ENCODE data around the gene DNM1L. TPM values are rescaled to one million over a fixed set of nuclear protein-coding genes. Genes with fewer than 3 reads are reported as not detected.

DNM1L gene
- total RNA-seq, 4 donors from 2014 or later: 32.3 to 122 (median 62.2) TPM

DNA sequence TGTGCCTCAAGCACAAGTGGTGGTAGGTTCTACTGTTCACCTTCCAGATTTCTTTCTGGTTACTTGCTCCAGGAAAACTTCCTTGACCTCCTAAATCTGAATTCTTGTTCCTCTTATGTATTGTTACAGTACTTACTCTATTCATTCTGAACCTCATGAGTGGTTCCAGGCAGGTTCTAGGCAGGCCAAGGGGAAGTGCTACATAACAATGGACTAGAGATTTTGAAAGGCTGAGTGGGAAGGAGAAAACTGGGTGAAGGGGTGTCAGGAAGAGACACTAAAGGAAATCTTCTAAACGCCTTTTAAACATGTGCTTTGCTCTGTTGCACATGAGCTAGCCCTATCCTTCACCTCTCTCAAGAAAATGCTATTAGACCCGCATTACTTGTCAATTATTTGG is 75.0 kb downstream of the DNM1L start:
- no peaks in the 10 kb centered on the region for H3K9me3 ChIP-seq
- no peak for DNase-seq
- no peak for TF ChIP-seq POLR2A (IDR thresholded peaks at IDR 0.05)
- H3K4me1 ChIP-seq: no peaks in the 10 kb centered on the region
- no peaks in the 10 kb centered on the region for H3K27me3 ChIP-seq
- no peak overlapping the region for H3K27ac ChIP-seq
- H3K36me3 ChIP-seq: no peaks in the 10 kb centered on the region
- H3K4me3 ChIP-seq: no peak overlapping the region
- intact Hi-C loops (cut with DNase I; ENCODE audit: low total_unique reads): no loop called here

DNA sequence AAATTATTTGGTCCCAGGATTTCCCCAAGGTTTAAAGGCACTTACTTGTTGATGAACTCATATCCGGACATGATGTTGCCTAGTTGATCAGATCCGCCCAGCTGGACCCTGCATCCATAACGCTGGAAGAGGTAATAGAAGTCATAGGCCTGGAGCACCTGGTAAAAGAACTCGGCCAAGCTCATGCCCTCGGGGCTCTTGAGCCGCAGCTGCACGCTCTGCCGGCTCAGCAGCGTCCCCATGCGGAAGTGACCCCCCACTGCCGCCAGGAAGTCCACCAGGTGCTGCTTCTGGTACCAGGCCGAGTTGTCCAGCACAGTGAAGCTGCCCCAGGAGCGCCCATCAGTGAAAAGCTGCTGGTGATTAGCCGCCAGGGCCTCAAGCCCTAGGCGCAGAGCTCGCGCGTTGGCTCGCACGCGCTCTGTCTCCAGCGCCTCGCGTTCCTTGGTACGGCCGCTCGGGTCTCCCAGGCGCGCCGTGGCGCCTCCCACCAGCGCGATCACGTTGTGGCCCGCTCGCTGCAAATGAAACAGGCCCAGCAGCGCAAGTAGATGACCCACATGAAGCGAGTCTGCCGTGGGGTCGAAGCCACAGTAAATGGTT is 76.1 kb downstream of the DNM1L start:
- Histone ChIP-seq H3K27ac (peak overlapping the region; percentile 89 to 96), H3K4me3 (peak overlapping the region; percentile 69 to 87), H3K27me3 (no peaks in the 10 kb centered on the region), H3K9me3 (no peaks in the 10 kb centered on the region), H3K36me3 (no peaks in the 10 kb centered on the region), H3K4me1 (no peaks in the 10 kb centered on the region)
- intact Hi-C loops (cut with DNase I; ENCODE audit: low total_unique reads): no loop called here
- peak; percentile 36 to 55 for DNase-seq
- TF ChIP-seq POLR2A (IDR thresholded peaks at IDR 0.05): no peak
- TF ChIP-seq, protein P1, sequence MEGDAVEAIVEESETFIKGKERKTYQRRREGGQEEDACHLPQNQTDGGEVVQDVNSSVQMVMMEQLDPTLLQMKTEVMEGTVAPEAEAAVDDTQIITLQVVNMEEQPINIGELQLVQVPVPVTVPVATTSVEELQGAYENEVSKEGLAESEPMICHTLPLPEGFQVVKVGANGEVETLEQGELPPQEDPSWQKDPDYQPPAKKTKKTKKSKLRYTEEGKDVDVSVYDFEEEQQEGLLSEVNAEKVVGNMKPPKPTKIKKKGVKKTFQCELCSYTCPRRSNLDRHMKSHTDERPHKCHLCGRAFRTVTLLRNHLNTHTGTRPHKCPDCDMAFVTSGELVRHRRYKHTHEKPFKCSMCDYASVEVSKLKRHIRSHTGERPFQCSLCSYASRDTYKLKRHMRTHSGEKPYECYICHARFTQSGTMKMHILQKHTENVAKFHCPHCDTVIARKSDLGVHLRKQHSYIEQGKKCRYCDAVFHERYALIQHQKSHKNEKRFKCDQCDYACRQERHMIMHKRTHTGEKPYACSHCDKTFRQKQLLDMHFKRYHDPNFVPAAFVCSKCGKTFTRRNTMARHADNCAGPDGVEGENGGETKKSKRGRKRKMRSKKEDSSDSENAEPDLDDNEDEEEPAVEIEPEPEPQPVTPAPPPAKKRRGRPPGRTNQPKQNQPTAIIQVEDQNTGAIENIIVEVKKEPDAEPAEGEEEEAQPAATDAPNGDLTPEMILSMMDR (IDR thresholded peaks at IDR 0.05): peak; percentile 20 to 50 (median 46)

DNA sequence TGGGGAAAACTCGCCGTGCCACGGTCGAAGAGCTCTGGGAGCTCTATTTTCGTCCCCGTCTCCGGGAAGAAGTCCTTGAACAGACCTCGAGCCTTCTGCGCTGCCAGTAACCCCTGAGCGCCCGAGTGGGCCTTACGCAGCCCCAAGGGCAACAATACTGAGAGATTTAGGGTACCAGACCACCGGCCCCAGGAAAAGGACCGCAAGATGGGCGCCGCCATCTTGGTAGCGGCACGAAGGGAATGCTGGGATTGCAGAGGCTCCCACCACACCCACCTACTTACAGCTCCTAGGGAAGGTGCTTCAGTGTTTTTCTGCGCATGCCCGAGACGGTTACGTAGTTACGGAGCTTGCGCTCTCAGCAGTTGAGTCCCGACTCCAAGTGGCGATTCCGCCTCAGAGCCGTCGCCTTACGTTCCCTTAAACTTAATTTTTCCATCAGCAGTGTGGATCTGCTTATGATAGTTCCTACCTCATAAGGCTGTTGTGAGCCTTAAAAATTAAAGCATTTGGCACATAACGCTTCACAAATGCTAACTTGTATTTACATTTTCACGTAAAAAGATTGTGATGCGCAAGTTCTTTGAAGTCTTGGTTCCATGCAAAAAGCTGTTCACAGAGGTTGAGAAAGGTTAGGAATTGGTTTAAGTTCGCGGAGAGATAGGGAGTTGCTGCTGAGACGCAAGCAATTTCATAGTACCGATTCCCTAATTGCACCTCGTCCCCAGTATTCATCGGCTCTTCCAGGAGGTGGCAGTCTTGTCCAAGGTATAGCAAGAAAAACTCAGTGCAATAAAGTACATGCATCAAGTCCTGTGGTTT is 76.8 kb downstream of the DNM1L start, which contains the start of gene YARS2:
TSS of gene YARS2 (minus strand) at position 244 of the 822 bp plus-strand sequence. CDS start at position 221, 23 bp downstream.
- DNase-seq: peak; percentile 92 to 96
- no peaks in the 10 kb centered on the region for H3K4me1 ChIP-seq
- intact Hi-C loops (cut with DNase I; ENCODE audit: low total_unique reads): no loop called here
- peak within 1 kb of the TSS; percentile 89 to 96 for H3K27ac ChIP-seq
- no peaks in the 10 kb centered on the region for H3K27me3 ChIP-seq
- H3K9me3 ChIP-seq: no peaks in the 10 kb centered on the region
- peak within 1 kb of the TSS; percentile 69 to 87 for H3K4me3 ChIP-seq
- TF ChIP-seq POLR2A (IDR thresholded peaks at IDR 0.05): peak in 1 of 2 donors; percentile 57
- TF ChIP-seq, protein P1 (IDR thresholded peaks at IDR 0.05): peak; percentile 67 to 85 (median 81)
- H3K36me3 ChIP-seq: no peaks in the 10 kb centered on the region

DNA sequence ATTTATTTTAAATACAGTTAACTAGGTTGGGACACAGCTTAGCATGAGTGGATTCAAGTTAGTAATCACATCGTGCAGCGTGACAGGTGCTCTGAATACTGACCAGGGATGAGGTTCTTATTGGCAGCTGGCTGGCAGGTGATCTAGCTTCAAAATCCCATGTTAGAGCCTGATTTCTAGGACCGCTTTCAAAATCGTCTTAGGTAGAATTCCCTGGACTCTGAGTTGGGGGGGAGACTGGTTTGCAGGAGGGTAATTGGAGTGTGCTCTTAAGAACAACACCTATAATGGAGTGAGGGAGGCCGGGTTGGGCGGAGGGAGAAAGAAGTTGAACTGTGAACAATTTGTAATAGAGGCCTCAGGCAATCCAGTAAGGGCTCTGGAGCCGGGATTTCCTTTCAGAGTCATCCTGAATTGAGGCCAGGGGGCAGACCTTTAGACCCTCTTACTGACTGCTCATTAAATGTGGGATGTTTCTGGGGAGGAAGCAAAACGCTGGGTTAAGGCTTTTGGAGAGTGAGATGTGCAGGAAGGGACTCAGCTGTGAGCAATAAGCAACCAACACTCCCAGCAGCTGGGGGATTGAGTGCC is 77.5 kb downstream of the DNM1L start:
- Histone ChIP-seq H3K36me3 (no peaks in the 10 kb centered on the region), H3K9me3 (no peaks in the 10 kb centered on the region), H3K27ac (peak overlapping the region; percentile 89 to 96), H3K27me3 (no peaks in the 10 kb centered on the region), H3K4me1 (no peaks in the 10 kb centered on the region), H3K4me3 (peak overlapping the region in 1 of 2 donors; percentile 69)
- intact Hi-C loops (cut with DNase I; ENCODE audit: low total_unique reads): no loop called here
- TF ChIP-seq, protein P1 (IDR thresholded peaks at IDR 0.05): no peak
- TF ChIP-seq POLR2A (IDR thresholded peaks at IDR 0.05): no peak
- DNase-seq: peak in 1 of 2 donors; percentile 14

DNA sequence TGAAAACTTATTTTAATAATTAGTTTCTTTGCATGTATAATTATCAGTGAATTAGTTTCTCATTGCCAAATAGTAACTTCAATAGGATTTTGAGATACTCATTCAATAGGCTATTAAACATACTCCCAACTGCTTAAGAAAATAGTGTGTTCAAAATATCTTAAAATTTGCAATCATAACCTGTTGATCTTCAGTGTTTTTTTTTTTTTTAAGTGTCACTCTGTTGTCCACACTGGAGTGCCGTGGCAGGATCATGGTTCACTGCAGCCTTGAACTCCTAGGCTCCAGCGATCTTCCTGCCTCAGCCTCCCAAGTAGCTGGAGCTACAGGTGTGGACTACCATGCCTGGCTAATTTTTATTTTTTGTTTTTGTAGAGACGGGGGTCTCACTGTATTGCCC is 78.1 kb downstream of the DNM1L start:
- TF ChIP-seq POLR2A (IDR thresholded peaks at IDR 0.05): no peak
- TF ChIP-seq, protein P1 (IDR thresholded peaks at IDR 0.05): no peak
- Histone ChIP-seq H3K4me3 (no peak overlapping the region), H3K4me1 (no peaks in the 10 kb centered on the region), H3K27me3 (no peaks in the 10 kb centered on the region), H3K27ac (no peak overlapping the region), H3K36me3 (no peaks in the 10 kb centered on the region), H3K9me3 (no peaks in the 10 kb centered on the region)
- DNase-seq: no peak
- intact Hi-C loops (cut with DNase I; ENCODE audit: low total_unique reads): no loop called here
